Measurements from ENCODE around the gene SCARF2.
A peak's percentile ranks its signal among the peaks of the same experiment; 100 is the strongest.
"Not testable (repeated sequence)": the region's sequence is repeated elsewhere in the genome, so short reads cannot be mapped to it uniquely, and the experiment has no call there.

Gene SCARF2

GRCh38 chr22:20425566-20426258 is 11.9 kb downstream of the SCARF2 start:
- DNase-seq = no peak

- peak; percentile 46 for DNase-seq
These were observed 12.6 kb downstream of the SCARF2 start for GRCh38 chr22:20424932-20425565.

GRCh38 chr22:20424568-20424931 is 13.1 kb downstream of the SCARF2 start:
- no peak for DNase-seq

GRCh38 chr22:20423906-20424551 is 13.6 kb downstream of the SCARF2 start:
- no peak for DNase-seq

- no peak for DNase-seq
These were observed 14.4 kb downstream of the SCARF2 start for GRCh38 chr22:20423008-20423905.

GRCh38 chr22:20422271-20423007 is 15.2 kb downstream of the SCARF2 start:
- DNase-seq = peak; percentile 27

- no peak for DNase-seq
These were observed 16.1 kb downstream of the SCARF2 start for GRCh38 chr22:20421507-20421874.

GRCh38 chr22:20420157-20420842 is 17.3 kb downstream of the SCARF2 start:
- DNase-seq = no peak

GRCh38 chr22:20419664-20419951 is 18.0 kb downstream of the SCARF2 start:
- DNase-seq = no peak

GRCh38 chr22:20418211-20418788 is 19.3 kb downstream of the SCARF2 start:
- peak; percentile 76 for DNase-seq

- not testable (repeated sequence) for DNase-seq
These were observed 21.9 kb downstream of the SCARF2 start for GRCh38 chr22:20415699-20416098.

GRCh38 chr22:20415241-20415640 is 22.4 kb downstream of the SCARF2 start:
- DNase-seq = not testable (repeated sequence)

- DNase-seq = no peak
These were observed 23.2 kb downstream of the SCARF2 start for GRCh38 chr22:20414450-20414849.

GRCh38 chr22:20414059-20414440 is 23.6 kb downstream of the SCARF2 start:
- no peak for DNase-seq

GRCh38 chr22:20413217-20414058 is 24.2 kb downstream of the SCARF2 start:
- DNase-seq = no peak

- no peak for DNase-seq
These were observed 25.0 kb downstream of the SCARF2 start for GRCh38 chr22:20412474-20413216.

- not testable (repeated sequence) for DNase-seq
These were observed 28.2 kb downstream of the SCARF2 start for GRCh38 chr22:20409385-20409784.

GRCh38 chr22:20408891-20409290 is 28.7 kb downstream of the SCARF2 start:
- DNase-seq = no peak

- no peak for DNase-seq
These were observed 29.8 kb downstream of the SCARF2 start for GRCh38 chr22:20407829-20408228.

Measured in activated CD4-positive, alpha-beta T cell treated with anti-CD3 and anti-CD28 coated beads for 48 hours (primary cell).